ENCODE results near the gene CASP8.

CASP8 gene

DNA sequence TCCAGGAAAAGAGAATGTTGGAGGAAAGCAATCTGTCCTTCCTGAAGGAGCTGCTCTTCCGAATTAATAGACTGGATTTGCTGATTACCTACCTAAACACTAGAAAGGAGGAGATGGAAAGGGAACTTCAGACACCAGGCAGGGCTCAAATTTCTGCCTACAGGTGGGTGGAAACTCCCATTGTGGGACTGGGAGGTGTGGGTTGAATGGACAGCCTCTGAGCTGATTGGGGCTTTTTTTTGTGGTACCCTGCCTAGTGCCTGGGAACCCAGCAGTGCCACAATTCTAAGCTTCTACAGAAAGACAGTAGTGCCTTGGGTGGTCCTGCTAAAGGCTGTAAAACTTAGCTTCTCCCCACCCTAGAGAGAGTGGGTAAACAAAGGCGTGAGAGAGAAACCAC is 6.3 kb downstream of the CASP8 start:
- DNase-seq (ENCODE audit: extremely low spot score), result no peak
- no peak for TF ChIP-seq HDGF (IDR thresholded peaks at IDR 0.05; ENCODE audit: borderline replicate concordance)
- CTCF ChIA-PET, result no interaction called here
- POLR2A ChIA-PET, result no interaction called here

DNA sequence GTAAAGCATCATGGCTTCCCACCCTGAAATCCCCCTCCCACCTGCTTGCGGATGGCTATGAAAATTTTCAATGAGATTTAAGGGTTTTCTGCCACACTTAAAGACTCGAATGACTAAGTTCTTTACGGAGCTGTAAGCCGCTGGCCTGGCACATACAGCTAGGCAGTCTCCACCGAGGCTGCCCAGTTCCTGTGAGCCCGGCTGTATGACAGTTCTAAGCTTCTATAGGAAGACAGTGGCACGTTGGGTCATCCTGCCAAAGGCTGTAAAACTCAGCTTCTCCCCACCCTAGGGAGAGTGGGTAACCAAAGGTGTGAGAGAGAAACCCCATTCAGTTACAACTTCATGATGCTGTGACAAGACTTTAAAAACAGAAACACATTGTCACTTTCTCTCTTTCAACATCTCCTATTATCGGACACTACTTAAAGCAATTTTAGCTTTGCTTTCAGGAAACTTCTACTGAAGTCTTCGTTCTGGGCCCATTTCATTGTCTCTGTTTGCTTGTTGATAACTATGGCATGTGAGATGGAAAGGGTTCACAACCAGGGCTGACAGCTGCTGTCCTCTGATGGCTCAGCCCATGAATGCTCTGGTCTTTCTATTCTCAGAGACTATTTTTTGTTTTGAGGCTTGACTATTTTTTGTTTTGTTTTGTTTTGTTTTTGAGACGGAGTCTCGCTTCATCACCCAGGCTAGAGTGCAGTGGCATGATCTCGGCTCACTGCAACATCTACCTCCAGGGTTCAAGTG is 7.1 kb downstream of the CASP8 start:
- POLR2A ChIA-PET, result no interaction called here
- no peak for TF ChIP-seq CTBP1 (IDR thresholded peaks at IDR 0.05; ENCODE audit: borderline replicate concordance)
- no peak for TF ChIP-seq TARDBP (IDR thresholded peaks at IDR 0.05)

DNA sequence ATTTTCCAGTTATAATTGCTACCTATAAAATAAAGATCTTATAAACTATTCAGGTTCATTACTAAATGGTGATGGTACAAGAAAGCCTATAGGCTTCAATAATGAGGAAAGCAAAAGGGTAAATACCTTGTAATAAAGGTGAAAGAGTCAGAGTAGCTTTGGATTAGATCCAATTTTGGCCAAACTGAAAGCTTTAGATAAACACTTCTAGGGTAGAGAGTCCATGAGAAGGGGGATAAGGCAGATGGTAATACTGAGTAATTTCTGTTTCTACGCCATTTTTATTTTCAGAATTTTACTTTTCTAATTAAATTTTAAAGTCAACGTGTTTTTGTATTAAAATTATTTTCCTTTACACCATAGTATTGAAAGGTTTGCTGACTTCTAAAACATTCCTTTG is 9.4 kb downstream of the CASP8 start:
- DNase-seq (ENCODE audit: extremely low spot score), result no peak
- TF ChIP-seq SP1 (IDR thresholded peaks at IDR 0.05), result no peak
- no peak for TF ChIP-seq TARDBP (IDR thresholded peaks at IDR 0.05)
- TF ChIP-seq, protein P1, sequence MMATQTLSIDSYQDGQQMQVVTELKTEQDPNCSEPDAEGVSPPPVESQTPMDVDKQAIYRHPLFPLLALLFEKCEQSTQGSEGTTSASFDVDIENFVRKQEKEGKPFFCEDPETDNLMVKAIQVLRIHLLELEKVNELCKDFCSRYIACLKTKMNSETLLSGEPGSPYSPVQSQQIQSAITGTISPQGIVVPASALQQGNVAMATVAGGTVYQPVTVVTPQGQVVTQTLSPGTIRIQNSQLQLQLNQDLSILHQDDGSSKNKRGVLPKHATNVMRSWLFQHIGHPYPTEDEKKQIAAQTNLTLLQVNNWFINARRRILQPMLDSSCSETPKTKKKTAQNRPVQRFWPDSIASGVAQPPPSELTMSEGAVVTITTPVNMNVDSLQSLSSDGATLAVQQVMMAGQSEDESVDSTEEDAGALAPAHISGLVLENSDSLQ (IDR thresholded peaks at IDR 0.05), result no peak
- no peak for TF ChIP-seq NFRKB (IDR thresholded peaks at IDR 0.05)
- no peak for TF ChIP-seq ARNT (IDR thresholded peaks at IDR 0.05)
- no peak for TF ChIP-seq FOXA1 (IDR thresholded peaks at IDR 0.05)
- TF ChIP-seq HDGF (IDR thresholded peaks at IDR 0.05; ENCODE audit: borderline replicate concordance), result no peak
- no peak for TF ChIP-seq BHLHE40 (IDR thresholded peaks at IDR 0.05; ENCODE audit: borderline replicate concordance)
- no peak for TF ChIP-seq ZNF384 (IDR thresholded peaks at IDR 0.05)
- TF ChIP-seq FOXK2 (IDR thresholded peaks at IDR 0.05), result no peak
- TF ChIP-seq FOXM1 (IDR thresholded peaks at IDR 0.05; ENCODE audit: borderline replicate concordance), result no peak
- TF ChIP-seq ELF4 (IDR thresholded peaks at IDR 0.05), result no peak
- TF ChIP-seq L3MBTL2 (conservative IDR thresholded peaks at IDR 0.05), result no peak
- TF ChIP-seq CTBP1 (IDR thresholded peaks at IDR 0.05; ENCODE audit: borderline replicate concordance), result no peak
- no peak for TF ChIP-seq SUZ12 (IDR thresholded peaks at IDR 0.05)
- TF ChIP-seq LEF1 (IDR thresholded peaks at IDR 0.05; ENCODE audit: borderline replicate concordance), result no peak
- POLR2A ChIA-PET, result no interaction called here
- CTCF ChIA-PET, result interaction anchor here (0.6 kb wide), 1 partner anchor 467 kb away, joined by 7 read pairs; no protein-coding TSS in a partner anchor

More for the DNA sequence above, 7.1 kb downstream of the CASP8 start:
- no peak for DNase-seq (ENCODE audit: extremely low spot score)
- CTCF ChIA-PET, result no interaction called here

DNA sequence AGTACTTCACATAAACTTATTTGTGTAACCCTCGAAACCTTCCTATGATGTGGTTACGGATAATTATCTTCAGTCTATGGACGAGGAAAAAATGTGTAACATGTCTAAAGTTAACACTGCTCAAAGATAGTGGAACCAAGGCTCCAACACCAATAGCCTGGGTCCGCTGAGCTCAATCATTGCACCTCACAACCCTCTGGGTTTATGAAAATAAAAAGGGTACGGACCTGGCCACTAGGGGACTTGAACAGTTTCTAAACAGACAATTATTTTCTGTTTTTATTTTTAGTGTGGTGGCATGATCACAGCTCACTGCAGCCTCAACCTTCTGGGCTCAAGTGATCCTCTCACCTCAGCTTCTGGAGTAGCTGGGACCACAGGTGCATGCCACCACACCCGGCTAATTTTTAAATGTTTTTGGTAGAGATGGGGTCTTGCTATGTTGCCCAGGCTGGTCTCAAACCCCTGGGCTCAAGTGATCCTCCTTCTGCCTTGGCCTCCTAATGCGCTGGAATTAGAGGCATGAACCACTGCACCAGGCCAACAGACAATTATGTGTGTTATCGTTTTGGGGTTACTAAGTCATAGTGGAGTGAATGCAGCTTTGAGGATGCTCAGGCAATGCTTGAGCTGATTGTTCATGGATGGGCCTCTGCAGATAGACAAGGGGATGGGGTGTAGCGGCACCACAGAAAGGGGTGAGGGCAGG is 10.1 kb downstream of the CASP8 start:
- no peak for TF ChIP-seq CTBP1 (IDR thresholded peaks at IDR 0.05; ENCODE audit: borderline replicate concordance)
- TF ChIP-seq LEF1 (IDR thresholded peaks at IDR 0.05; ENCODE audit: borderline replicate concordance), result no peak
- TF ChIP-seq ZNF384 (IDR thresholded peaks at IDR 0.05), result no peak
- DNase-seq (ENCODE audit: extremely low spot score), result no peak
- ChIA-PET POLR2A (no interaction called here), CTCF (interaction anchor here (0.6 kb wide), 1 partner anchor 468 kb away, joined by 7 read pairs; no protein-coding TSS in a partner anchor)

DNA sequence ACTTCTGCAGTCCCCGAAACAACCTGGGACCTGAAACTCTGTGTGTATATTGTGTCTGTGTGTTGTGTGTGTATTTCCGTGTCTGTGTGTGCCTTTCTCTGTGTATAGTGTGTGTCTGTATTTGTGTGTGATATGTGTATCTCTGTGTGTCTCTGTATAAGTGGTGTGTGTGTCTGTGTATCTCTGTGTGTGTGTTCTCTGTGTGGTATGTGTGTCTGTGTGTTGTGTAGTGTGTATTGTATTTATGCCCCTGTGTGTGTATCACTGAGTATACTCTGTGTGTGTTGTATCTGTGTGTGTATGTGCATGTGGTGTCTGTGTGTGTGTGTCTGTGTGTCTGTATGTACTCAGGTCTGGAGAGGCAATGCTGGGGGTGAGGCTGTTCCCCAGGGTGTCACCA is 11.6 kb downstream of the CASP8 start:
- ChIA-PET CTCF (no interaction called here), POLR2A (no interaction called here)
- no peak for DNase-seq (ENCODE audit: extremely low spot score)
- TF ChIP-seq L3MBTL2 (conservative IDR thresholded peaks at IDR 0.05) (no peak), ZNF384 (IDR thresholded peaks at IDR 0.05) (no peak), ARNT (IDR thresholded peaks at IDR 0.05) (no peak), TARDBP (IDR thresholded peaks at IDR 0.05) (no peak), FOXA1 (IDR thresholded peaks at IDR 0.05) (no peak), SP1 (IDR thresholded peaks at IDR 0.05) (no peak)

DNA sequence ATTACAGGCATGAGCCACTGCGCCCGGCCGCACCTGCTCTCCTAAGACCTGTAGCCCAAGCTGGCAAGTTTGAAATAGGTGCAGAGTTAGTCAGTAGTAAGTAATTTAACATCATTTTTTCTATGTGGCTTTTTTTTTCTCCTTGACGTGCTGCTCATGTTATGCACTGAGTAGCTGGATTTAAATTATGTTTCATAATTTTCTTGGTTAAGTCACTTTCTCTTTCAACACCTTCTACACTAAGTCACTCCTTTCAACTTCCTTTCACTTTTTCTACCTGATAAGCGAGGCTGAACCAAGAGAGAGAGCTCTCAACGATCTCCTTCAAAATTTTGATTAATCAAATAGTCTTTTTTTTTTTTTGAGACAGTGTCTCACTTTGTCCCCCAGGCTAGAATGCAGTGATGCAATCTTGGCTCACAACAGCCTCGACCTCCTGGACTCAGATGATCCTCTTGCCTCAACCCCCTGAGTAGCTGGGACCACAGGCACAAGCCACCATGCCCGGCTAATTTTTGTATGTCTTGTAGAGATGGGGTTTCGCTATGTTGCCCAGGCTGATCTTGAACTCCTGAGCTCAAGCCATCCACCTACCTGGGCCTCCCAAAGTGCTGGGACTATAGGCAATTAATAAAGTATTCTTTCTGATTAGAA is 13.1 kb downstream of the CASP8 start:
- CTCF ChIA-PET, result no interaction called here
- no peak for DNase-seq (ENCODE audit: extremely low spot score)
- TF ChIP-seq NFRKB (IDR thresholded peaks at IDR 0.05), result no peak
- TF ChIP-seq BHLHE40 (IDR thresholded peaks at IDR 0.05; ENCODE audit: borderline replicate concordance), result no peak
- POLR2A ChIA-PET, result no interaction called here

DNA sequence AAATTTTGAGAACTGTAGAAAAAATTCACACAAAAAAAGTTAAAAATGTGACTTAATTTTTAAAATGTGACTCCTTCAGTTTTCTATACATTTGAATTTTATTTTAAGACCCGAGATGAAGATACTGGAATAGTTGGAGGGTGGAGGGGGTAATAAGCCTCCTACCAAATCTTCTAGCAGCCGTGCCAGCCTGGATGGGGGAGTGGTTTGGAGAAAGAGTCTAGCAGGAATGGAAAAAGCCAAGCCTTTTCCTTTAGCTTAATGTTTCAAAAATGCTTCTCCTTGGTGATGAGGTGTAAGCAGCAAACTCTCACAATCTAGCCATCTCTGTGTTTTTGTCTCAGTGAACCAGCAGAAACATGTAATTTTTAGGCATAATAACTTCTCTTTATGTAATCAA is 14.7 kb downstream of the CASP8 start:
- ChIA-PET CTCF (no interaction called here), POLR2A (no interaction called here)
- TF ChIP-seq FOXM1 (IDR thresholded peaks at IDR 0.05; ENCODE audit: borderline replicate concordance), result no peak
- no peak for TF ChIP-seq NFRKB (IDR thresholded peaks at IDR 0.05)
- no peak for TF ChIP-seq CTBP1 (IDR thresholded peaks at IDR 0.05; ENCODE audit: borderline replicate concordance)
- no peak for TF ChIP-seq TARDBP (IDR thresholded peaks at IDR 0.05)
- no peak for TF ChIP-seq ZNF384 (IDR thresholded peaks at IDR 0.05)
- TF ChIP-seq, protein P1 (IDR thresholded peaks at IDR 0.05), result no peak
- TF ChIP-seq SP1 (IDR thresholded peaks at IDR 0.05), result no peak
- TF ChIP-seq BHLHE40 (IDR thresholded peaks at IDR 0.05; ENCODE audit: borderline replicate concordance), result no peak
- TF ChIP-seq ARNT (IDR thresholded peaks at IDR 0.05), result no peak
- no peak for TF ChIP-seq HDGF (IDR thresholded peaks at IDR 0.05; ENCODE audit: borderline replicate concordance)
- DNase-seq (ENCODE audit: extremely low spot score), result no peak

All from HEK293T (cell line).